AG04449 (cell line): ENCODE measurements around the gene CRTC1.

Experiments
- CTCF ChIA-PET: fragments of 350-600 bp; formaldehyde crosslinking; extraction: SDS; loops from one replicate; lab custom pipeline; 2021; ENCODE audit warnings: antibody characterized with exemption; lab: Yijun Ruan, JAX
- POLR2A ChIA-PET: fragments of 400-600, 350-600 bp; formaldehyde crosslinking; extraction: SDS; loops from one replicate; lab custom pipeline; 2020; ENCODE audit warnings: antibody characterized with exemption, inconsistent platforms; lab: Yijun Ruan, JAX
- DNase-seq: peaks from one replicate; pipeline ENCODE4 v3.0.0-alpha.2; 2010; ENCODE audit warnings: low read depth, low spot score
- H3K4me3 ChIP-seq: 2 replicates; pipeline ENCODE4 v1.5.1; 2011; ENCODE audit warnings: low read depth, mild to moderate bottlenecking, control low read depth, low read length
- TF ChIP-seq, protein P1 (sequence below): IDR thresholded peaks from one replicate; pipeline ENCODE4 v1.5.1; 2011; ENCODE audit warnings: mild to moderate bottlenecking, moderate library complexity, low read length, control low read depth, inconsistent platforms; ENCODE audit not compliant: insufficient read depth; ENCODE audit errors: missing control alignments

The CRTC1 gene

GRCh38 chr19:18777301-18778075 lies 94.0 kb downstream of the CRTC1 start:
- no peak for DNase-seq
- no peak overlapping the region for H3K4me3 ChIP-seq
- TF ChIP-seq, protein P1, sequence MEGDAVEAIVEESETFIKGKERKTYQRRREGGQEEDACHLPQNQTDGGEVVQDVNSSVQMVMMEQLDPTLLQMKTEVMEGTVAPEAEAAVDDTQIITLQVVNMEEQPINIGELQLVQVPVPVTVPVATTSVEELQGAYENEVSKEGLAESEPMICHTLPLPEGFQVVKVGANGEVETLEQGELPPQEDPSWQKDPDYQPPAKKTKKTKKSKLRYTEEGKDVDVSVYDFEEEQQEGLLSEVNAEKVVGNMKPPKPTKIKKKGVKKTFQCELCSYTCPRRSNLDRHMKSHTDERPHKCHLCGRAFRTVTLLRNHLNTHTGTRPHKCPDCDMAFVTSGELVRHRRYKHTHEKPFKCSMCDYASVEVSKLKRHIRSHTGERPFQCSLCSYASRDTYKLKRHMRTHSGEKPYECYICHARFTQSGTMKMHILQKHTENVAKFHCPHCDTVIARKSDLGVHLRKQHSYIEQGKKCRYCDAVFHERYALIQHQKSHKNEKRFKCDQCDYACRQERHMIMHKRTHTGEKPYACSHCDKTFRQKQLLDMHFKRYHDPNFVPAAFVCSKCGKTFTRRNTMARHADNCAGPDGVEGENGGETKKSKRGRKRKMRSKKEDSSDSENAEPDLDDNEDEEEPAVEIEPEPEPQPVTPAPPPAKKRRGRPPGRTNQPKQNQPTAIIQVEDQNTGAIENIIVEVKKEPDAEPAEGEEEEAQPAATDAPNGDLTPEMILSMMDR, result no peak
- ChIA-PET CTCF (interaction anchor here (0.6 to 2.9 kb wide), 5 partner anchors 10 to 253 kb away, joined by 3 to 14 read pairs (median 5); no protein-coding TSS in a partner anchor), POLR2A (interaction anchor here (0.8 kb wide), 1 partner anchor 235 kb away, joined by 3 read pairs; no protein-coding TSS in a partner anchor)

DNA sequence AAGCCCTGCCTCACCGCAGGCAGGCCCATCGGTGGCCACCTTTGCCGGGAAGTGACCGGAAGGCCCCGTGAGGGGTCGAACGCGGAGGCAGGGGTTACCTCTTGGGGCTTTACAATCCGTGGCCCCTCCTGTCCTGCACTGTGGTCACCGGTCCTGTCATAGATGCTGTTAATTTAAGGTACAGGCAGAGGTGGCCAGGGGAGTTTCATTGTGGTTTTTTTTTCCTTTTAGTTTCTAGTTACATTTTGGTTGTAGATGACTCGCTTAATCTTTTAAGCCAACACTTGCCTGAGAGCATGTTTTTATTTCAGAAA lies 94.6 kb downstream of the CRTC1 start:
- POLR2A ChIA-PET, result interaction anchor here (0.8 kb wide), 1 partner anchor 235 kb away, joined by 3 read pairs; no protein-coding TSS in a partner anchor
- CTCF ChIA-PET, result interaction anchor here (0.6 to 2.9 kb wide), 5 partner anchors 9 to 252 kb away, joined by 3 to 14 read pairs (median 3); partner anchors contain the start of gene REX1BD
- no peak overlapping the region for H3K4me3 ChIP-seq
- TF ChIP-seq, protein P1, result no peak
- DNase-seq, result no peak

GRCh38 chr19:18778826-18779495 lies 95.5 kb downstream of the CRTC1 start:
- H3K4me3 ChIP-seq, result no peak overlapping the region
- CTCF ChIA-PET, result interaction anchor here (0.7 to 2.8 kb wide), 4 partner anchors 8 to 190 kb away, joined by 3 to 14 read pairs (median 3); partner anchors contain the start of gene REX1BD
- TF ChIP-seq, protein P1, result no peak
- no peak for DNase-seq
- POLR2A ChIA-PET, result no interaction called here

DNA sequence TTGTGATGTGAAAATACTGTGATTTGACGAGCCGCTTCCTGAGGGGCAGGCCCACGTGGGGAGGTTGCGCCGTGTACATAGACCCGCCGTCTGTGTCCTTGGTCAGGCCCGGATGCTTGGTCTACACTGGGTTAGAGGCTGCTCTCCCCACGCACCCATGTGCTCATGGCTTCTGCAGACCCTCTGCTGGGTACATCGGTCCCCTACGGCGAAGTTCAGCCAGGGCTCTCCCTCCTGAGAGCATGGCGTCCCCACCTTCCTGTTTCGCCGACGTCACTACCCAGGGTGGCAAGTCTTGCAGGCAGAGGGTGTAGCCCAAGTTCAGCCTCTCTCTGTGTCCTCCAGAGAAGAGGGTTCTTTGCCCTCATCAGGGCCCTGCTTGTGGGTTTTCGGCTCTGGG lies 96.6 kb downstream of the CRTC1 start:
- ChIA-PET POLR2A (no interaction called here), CTCF (interaction anchor here (1.6 kb wide), 1 partner anchor 11 kb away, joined by 4 read pairs; no protein-coding TSS in a partner anchor)
- TF ChIP-seq, protein P1, result no peak
- no peak overlapping the region for H3K4me3 ChIP-seq
- no peak for DNase-seq

- ChIA-PET CTCF (interaction anchor here (1.6 kb wide), 1 partner anchor 12 kb away, joined by 4 read pairs; no protein-coding TSS in a partner anchor), POLR2A (no interaction called here)
- TF ChIP-seq, protein P1, result no peak
- DNase-seq, result no peak
- H3K4me3 ChIP-seq, result no peak overlapping the region
These were observed 97.2 kb downstream of the CRTC1 start for GRCh38 chr19:18780631-18781030.
